ENCODE data around the gene ZNF764.
"Not testable (repeated sequence)": the region's sequence is repeated elsewhere in the genome, so short reads cannot be mapped to it uniquely, and the experiment has no call there.

The ZNF764 gene

DNA sequence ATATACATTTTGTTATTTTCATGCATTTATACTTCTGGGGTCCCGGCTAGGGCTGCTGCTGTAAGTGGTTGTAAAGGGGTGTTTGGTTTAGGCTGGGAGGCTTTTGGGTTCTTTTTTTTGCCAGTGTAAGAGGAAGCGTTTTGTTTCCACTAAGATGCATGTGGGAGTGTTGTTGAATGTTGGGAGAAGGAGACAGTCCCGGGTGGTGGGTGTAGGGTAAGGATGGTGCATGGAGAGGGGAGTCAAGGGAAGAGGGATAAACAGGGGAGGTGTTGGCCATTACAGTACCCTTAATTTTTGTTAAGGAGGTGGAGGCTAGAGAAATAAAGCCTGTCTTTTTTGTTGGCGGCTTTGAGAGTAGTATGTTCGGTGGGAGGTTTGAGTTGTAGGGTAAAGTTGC, 15.1 kb downstream of the ZNF764 start:
- no peak for DNase-seq

DNA sequence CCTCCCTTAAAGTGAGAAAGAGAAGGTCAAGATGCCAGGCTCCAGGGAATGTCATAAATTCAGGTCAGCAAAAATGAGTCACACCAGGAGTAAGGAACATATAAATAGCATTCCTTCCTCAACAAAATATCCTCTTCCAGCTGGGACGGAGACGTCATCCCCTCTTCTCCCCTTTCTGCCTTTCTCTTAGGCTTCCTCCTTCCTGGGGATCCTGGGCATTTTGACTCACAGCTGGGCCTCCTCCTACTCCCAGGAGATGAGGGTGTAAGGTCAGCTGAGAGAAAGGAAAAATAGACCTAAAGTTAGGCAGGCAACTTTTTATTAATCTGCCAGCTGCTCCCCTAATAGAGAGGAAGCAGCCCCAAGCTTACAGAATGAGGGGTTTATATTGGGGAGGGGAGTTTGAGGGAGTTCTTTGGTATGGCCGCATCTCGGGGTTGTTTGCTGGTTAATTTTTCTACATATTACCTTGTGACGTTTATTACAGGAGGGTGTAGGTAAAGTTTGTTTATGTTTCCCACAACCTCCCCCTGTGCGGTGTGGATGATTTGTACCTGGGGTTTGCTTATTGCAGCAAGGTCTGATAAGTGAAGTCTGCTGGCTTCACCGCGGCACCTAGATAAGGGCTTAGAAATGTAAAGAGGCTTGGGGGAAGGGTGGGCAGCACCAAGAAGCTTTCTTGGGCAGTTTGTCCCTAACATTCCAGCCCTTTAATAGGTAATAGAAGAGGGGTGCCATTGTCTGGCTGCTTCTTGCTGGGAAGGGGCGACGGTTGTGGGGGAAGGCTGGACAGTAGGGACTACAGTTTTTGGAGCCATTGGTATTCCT, 16.5 kb downstream of the ZNF764 start:
- no peak for DNase-seq

DNA sequence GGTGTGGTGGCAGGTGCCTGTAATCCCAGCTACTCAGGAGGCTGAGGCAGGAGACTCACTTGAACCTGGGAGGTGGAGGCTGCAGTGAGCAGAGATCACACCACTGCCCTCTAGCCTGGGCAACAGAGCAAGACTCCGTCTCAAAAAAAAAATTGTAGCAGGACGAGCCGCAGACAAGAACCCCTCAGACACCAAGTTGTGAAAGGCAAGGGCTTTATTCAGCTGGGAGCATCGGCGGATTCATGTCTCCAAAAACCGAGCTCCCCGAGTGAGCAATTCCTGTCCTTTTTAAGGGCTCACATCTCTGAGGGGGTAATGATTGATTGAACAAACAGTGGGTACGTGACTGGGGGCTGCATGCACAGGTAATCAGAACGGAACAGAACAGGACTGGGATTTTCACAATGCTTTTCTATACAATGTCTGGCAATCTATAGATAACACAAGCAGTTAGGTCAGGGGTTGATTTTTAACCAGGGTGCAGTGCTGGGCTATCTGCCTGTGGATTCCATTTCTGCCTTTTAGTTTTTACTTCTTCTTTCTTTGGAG, 17.2 kb downstream of the ZNF764 start:
- DNase-seq, result not testable (repeated sequence)

DNA sequence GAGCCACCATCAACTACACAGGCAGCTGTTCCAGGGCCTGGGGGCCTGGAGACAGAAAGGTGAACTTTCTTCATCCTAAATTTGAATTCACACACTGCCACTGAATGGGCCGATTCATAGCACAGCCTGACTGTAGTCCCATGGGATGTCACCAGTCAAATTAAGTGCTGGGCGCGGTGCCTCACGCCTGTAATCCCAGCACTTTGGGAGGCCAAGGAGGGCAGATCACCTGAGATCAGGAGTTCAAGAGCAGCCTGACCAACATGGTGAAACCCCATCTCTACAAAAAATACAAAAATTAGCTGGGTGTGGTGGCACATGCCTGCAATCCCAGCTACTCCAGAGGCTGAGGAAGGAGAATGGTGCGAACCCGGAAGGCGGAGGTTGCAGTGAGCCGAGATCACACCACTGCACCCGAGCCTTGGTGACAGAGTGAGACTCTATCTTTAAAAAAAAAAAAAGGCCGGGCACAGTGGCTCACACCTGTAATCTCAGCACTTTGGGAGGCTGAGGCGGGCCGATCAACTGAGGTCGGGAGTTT, 18.1 kb downstream of the ZNF764 start:
- not testable (repeated sequence) for DNase-seq

DNA sequence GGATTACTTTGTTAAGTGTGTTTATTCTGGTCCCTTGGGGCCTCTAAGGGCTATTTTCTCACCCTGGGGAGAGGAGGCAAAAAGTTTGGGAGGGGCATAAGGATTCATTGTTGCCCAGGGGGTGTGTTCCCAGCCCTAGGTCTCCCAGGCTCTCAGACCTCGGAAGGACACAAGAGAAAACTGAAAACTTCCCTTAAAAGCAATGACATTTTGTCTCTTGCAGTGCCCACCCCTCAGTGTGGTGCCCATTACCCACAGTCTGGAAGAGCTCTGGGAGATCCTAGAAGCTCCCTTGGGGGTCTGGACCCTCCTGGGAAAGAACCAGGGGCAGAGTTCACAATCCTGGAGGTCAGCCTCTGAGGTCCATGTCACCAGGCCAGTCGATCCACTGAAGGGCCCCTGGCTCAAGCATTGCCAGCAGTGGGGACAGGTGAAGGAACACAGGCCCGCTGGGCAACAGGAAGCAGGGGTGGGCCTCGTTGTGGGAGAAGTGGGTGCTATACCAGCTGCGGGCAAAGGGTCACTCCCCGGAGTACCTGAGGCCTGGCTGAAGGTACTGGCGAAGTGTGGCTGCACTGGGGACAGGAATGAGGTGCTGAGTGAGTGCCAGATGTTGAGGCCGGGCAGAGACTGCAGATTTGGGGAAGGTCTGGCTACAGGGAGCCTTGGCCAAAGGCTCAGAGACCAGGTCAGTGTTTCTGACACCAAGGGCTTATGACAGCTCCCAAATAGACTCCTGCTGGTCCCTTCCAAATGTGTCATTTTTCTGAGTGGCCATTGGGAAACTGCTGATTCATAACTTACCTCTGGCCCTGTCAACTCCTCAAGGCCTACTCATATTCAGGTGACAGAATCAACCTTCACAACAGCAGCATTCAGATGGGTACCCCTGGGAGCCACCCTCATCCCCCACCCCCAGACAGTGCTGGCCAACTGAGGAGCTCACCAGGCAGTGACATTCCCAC, 18.9 kb downstream of the ZNF764 start:
- DNase-seq, result no peak

DNA sequence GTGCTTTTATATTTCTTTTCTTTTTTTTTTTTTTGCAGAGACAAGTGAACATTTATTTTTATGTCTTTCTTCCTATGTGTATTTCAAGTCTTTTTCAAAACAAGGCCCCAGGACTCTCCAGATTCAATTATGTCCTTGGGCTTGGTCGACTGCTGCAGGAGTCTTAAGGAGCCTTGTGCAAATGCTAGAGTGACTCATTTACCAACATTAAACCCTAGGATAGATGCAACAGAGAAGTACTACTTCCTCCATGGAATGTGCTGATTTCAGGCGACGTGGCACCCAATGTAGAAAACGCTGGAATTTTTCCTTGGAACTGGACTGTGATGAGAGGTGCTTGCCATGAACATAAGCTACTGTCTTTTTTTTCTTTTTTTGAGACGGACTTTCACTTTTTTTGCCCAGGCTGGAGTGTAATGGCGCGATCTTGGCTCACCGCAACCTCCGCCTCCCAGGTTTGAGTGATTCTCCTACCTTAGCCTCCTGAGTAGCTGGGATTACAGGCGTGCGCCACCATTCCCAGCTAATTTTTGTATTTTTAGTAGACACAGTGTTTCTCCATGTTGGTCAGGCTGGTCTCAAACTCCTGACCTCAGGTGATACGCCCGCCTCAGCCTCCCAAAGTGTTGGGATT, 21.7 kb downstream of the ZNF764 start:
- DNase-seq, result not testable (repeated sequence)

DNA sequence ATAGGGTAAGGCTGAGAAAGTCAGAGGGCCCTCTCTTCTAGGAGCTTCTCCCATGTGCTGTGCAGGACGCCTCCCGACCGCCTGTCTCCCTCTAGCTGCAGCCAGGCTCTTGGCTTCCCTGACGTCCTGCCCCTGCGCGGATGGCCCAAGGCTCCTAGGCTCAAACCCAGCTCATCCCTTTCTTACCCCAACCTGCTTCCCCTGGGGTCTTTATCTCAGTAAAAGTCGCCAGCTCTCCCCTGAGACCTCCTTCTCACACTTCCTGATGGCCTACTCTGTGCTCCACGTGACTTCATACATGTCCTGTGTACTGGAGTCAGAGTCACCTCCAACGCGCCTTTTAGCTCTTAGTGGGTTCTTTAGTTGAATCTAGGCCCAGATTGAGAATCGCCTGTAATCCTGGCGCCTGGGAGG, 22.4 kb downstream of the ZNF764 start:
- no peak for DNase-seq

DNA sequence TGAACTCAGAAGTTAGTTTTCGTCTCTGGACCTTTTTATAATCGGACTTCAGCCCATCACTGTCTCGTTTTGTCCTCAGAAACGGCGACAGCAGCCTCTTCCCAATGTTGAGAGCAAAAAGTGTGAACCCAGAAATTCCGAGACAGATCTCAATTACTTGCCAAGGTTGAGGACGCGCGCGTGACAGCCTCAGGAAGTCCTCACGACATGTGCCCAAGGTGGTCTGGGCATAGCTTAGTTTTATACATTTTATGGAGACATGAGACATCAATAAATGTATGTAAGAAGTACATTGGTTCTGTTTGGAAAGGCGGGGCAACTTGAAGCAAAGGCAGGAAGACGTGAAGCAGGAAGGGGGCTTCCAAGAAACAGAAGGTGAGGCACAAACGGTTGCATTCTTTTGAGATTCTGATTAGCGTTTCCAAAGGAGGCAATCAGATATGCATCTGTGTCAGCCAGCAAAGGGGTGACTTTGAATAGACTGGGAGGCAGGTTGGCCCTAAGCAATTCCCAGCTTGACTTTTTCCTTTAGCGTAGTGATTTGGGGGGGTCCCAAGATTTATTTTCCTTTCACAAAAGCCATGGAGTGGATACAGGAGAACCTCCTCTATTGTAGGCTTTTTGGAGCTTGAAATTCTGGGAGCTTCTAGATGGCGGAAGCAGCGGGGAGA, 22.9 kb downstream of the ZNF764 start:
- no peak for DNase-seq

DNA sequence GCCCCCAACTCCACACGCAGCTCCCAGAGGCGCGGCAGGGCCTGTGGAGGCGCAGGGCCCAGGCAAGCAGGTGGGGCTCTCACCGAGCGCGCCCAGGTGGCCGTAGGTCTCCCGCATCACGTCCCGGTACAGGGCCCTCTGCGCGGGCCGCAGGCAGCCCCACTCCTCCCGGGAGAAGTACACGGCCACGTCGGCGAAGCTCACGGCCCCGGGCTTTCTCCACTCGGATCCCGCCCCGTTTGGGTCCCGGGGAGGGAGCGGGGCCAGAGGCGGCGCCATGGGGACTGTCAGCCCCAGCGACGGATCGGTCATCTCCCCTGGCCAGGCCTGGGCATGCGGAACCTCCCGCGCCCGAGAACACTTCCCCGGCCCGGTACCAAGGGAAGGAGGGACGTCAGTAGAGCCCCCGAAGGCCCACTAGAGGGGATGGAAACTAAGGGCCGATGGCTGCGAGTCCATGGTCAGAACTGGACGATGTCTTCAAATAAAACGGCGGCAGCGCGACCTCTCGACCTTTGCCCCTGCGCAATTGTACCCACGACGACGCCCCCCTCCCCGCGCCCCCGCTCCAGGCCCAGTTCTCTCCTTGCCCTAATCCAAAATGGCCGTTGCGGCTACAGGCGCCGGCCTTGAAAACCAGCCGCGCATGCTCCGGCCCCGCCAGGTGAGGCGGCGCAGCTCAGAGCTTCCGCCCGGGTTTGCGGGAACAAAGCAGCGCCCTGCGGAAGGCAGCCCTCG, 23.6 kb downstream of the ZNF764 start, which contains the start of gene ZNF747:
ZNF747 (minus strand) TSS at position 491 of the 738 bp plus-strand sequence; CDS start at position 312, 179 bp downstream.
- no peak for DNase-seq

DNA sequence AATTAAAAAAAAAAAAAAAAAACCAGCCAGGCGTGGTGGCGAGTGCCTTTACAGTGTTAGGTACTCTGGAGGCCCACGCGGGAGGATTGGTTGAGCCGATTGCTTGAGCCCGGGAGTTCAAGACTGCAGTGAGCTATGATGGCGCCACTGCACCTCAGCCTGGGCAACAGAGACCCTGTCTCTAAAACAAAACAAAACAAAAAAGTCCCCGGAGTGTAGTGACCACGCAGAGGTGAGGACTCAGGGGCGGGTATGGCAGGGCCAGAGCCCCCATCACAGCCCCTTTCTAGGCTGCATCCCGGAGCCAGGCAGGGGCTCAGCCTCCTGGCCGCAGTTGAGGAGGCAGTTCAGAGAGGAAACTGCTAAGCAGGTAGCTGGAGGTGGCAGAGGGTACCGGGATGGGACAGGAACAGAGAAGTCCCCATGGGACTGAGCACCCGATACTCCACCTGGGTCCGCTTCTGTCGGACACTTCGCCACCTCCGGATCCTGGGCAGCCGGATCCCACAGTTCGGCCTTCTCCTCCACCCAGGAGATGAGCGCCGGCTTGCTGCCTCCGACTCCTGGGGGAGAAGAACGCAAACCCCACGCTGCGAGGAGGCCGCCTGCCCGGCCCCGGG, 24.3 kb downstream of the ZNF764 start:
- no peak for DNase-seq

DNA sequence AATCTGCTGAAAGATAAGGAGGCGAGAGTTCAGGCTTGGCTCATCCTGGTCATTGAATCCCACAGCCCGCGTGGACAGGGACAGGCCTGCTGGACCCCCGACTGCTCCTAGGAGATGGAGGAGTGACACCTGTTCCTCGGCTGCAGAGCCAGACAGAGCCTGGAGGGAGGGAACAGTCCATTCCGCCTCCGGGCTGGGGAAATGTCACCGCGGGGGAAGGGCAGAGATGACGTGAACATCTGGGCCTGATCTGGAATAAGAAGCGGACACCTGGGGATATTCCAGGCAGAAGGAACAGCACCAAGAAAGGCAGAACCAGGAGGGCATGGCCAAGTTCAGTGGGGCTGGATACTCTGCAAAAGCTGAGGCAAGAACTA, 25.0 kb downstream of the ZNF764 start:
- no peak for DNase-seq

DNA sequence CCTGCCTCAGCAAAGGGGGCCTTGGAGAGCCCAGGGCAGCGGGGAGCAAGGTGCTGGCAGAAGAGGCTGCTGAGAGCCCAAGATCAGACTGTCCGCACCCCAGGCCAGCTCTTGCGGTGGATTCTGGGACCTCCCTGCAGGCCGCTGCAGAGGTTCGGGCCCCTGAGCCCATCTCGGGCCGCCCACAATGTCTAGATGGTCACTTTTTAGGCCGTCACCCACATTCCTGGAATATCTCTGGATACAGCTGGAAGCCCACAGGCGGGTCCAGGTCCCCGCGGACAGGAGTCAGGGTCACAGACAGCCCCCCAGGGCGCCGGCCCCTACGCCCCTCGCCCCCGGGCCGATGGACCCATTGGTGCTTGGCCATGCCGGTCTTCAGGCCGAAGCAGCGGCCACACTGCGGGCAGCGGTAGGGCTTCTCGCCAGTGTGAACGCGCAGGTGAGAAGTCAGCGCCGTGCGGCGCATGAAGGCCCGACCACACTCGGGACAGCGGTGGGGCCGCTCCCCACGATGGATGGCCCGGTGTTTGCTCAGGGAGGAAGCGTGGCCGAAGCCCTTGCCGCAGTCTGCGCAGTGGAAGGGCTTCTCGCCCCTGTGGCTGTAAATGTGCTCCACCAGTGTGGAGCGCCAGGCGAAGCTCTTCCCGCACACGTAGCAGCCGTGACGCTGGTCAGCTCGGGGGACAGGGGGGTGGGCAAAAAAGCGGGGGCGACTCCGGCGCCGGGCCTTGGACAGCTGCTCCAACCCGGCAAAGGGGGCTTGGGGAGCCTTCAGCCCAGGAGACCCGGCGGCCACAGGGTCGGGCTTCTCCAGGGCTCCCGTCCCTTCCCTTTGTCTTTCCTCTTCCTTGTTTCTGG, 25.7 kb downstream of the ZNF764 start:
- DNase-seq, result no peak

DNA sequence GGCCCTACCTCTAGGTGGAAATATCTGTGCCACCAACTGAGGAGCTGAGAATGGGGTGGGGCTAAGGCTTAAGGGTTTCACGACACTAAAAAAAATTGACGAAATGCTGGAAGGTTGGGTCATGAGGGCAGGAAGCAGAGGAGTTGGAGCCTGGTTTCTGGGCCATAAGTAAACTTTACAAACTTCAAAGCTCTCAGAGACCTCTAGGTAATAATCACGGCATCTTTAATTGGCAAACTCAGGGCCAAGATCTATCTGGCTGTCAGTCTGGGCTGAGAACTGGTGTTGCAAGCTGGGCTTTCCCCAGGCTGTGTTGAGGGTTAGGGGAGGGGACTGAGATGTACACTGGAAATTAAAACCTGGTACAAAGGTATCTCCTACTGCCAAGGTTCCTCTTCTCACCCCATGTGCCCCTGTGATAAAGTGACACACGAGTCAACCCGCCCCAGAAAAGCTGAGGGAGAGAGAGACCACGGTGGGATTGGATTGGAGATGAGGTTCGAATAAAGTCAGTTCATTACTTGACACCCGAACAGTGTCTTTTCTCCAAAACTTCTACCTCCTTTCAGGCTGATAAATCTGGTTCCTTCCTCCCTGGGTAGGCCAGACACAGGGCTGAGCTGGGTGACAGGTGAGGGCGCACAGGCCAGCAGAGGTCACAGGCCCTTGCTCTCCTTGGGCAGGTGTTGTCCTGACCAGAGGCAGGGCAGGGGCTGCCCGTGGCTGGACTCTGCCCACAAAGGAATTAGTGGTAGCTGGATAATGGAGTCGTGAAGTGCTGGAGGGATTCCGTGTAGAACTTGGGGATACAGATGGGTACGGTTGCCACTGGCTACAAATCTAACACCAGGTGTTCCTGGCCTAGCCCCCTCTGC, 27.8 kb downstream of the ZNF764 start:
- no peak for DNase-seq

DNA sequence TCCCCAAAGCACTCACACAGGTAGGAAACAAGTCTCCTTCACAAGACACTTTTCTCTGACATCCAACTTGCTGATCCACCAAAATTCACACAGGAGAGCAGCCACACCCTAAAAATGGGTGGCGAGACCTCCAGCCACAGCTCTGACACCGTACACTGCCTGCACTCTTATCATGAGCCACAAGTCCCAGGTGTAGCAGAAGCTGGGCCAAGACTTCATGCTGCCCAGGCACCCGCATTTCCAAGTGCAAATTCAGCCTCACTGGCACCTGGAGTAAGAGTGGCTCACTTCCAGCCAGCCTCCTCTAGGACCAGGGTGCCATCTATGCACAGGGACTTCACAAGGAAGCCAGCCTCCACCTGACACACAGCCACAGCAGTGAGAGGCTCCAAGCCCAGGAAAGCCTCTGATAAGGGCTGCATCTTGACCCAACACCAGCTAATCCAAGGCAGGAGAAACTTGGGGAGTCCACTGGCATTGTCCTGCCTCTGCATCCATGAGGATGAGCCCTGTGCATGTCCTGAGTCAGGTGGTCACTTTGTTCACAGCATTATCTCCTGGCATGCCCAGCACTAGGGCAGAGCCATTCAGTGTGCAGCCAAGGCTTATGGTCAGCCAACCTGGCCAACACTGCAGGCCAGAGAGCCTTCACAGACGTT, 29.2 kb downstream of the ZNF764 start:
- DNase-seq, result no peak

DNA sequence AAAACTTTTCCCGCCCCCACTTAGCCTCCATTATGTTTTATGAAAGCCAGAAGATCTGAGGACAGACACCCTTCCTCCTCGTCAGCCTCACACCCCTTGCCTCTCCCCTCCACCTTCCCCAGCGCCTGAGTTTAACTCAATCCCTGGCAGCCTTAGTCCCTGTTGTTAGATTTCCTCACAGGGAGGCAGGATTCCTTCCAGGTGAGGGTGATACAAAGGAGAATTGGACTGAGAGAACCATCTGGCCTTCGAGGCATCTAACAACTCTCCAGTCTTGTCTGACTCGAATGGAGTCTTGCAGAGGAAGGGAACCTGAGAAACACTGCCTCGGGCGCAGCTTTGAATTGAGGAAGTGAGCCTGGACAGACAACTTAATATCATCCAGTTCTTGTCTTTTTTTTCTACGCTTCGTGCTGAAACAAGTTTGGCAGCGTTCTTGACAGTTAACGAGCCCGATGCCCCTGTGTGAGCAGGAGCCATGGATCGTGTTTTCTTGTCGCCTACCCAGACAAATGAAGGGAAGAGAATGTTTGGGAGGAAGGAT, 30.5 kb downstream of the ZNF764 start:
- DNase-seq, result no peak

DNA sequence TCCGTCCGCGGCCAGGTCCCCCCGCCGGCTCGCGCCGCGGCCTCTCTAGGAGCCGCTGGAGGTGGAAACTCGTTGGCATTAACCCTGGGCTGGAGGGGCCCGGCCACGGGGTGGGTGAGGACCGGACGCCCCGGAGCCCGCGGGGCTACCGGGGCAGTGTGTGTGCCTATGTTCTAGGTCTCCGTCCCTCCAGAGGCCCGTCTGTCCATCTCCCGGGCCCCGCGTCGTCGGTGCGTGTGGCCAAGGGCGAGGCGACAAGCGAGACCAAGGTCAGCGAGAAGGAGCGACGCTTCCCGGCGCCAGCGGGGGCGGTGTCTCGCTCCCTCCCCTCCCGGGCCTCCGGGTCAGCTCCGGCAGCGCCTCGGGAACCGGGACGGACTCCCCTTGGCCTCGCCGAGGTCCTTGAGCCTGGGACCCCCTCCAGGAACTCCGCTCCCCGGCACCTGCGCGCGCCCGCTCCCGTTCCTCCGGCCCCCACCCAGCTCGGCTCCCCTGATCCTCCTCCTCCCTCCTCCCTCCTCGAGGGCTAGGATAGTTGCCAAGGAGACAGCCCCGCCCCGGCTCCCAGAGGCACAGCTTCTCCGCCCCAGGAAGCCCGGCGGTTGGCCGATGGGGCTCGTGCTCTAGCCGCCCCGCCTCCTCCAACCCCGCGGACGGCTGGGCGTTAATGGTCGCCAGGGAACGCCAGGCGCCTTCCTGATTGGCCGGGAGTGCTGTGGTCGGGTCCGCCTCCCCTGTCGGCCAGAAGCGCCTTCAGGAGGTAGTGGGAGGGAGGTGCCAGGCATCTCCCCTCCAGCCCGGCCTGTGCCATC, 31.1 kb downstream of the ZNF764 start:
- DNase-seq, result peak; percentile 52

Data from NCI-H2081 treated with DMSO at 0.1 percent for 48 hours (cell line).